Measurements from ENCODE around the gene IFT43.

- no peak for TF ChIP-seq POLR2A (IDR thresholded peaks at IDR 0.05; ENCODE audit: low read depth, low read length)
- no peak for TF ChIP-seq POU2F2 (IDR thresholded peaks at IDR 0.05; ENCODE audit: low read depth, low read length)
- no peak for TF ChIP-seq TAF1 (IDR thresholded peaks at IDR 0.05; ENCODE audit: low read depth, low read length)
- TF ChIP-seq POLR2AphosphoS5 (IDR thresholded peaks at IDR 0.05; ENCODE audit: low read depth, low read length), result no peak
Measured at GRCh38 chr14:76123426-76124225, 138.1 kb downstream of the IFT43 start.
